ENCODE data around the gene PCNT. TPM values are rescaled to one million over a fixed set of nuclear protein-coding genes. Genes with fewer than 3 reads are reported as not detected.

Gene PCNT
- total RNA-seq, 3 donors from 2014 or later = 25.2 to 31.0 (median 28.5) TPM

DNA sequence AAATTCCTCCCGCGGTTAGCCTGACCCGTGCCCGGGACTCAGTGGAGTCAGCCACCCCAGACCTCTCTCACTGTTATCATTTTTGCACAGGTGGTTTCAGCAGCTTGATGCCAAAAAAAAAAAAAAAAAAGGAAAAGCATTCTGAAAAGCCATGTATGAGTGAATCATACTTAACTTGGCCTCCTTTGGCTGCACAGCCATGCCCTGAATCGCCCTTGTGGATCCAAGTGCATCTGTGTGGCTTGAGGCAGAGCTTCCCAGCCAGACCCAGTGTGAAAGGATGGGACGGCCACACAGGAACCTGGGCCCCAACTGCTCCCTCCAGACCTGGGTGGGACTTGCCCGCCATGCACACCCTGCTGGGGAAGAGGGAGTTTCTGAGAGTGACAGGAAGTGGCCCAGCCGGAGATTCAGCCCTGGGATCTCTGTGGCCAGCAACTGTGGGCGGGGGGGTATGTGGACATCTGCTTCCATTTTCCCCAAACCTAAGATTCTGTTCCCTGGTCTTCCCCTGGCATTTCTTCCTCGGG is 29.2 kb upstream of the PCNT start:
- no peaks in the 10 kb centered on the region for H3K9me3 ChIP-seq
- peaks cover 0 to 4% of the 10 kb centered on the region in 2 donors for H3K4me1 ChIP-seq
- peak overlapping the region in 1 of 2 donors; percentile 86 for H3K27ac ChIP-seq
- H3K36me3 ChIP-seq = no peaks in the 10 kb centered on the region
- H3K4me3 ChIP-seq = no peak overlapping the region
- no peaks in the 10 kb centered on the region for H3K27me3 ChIP-seq
- intact Hi-C loops (cut with DNase I; ENCODE audit: low total_unique reads) = no loop called here
- DNase-seq (ENCODE audit: low spot score in 2 of 2) = no peak
- TF ChIP-seq, protein P1, sequence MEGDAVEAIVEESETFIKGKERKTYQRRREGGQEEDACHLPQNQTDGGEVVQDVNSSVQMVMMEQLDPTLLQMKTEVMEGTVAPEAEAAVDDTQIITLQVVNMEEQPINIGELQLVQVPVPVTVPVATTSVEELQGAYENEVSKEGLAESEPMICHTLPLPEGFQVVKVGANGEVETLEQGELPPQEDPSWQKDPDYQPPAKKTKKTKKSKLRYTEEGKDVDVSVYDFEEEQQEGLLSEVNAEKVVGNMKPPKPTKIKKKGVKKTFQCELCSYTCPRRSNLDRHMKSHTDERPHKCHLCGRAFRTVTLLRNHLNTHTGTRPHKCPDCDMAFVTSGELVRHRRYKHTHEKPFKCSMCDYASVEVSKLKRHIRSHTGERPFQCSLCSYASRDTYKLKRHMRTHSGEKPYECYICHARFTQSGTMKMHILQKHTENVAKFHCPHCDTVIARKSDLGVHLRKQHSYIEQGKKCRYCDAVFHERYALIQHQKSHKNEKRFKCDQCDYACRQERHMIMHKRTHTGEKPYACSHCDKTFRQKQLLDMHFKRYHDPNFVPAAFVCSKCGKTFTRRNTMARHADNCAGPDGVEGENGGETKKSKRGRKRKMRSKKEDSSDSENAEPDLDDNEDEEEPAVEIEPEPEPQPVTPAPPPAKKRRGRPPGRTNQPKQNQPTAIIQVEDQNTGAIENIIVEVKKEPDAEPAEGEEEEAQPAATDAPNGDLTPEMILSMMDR (IDR thresholded peaks at IDR 0.05) = no peak
- no peak for TF ChIP-seq POLR2A (IDR thresholded peaks at IDR 0.05)
- no peak for TF ChIP-seq POLR2AphosphoS5 (IDR thresholded peaks at IDR 0.05)

DNA sequence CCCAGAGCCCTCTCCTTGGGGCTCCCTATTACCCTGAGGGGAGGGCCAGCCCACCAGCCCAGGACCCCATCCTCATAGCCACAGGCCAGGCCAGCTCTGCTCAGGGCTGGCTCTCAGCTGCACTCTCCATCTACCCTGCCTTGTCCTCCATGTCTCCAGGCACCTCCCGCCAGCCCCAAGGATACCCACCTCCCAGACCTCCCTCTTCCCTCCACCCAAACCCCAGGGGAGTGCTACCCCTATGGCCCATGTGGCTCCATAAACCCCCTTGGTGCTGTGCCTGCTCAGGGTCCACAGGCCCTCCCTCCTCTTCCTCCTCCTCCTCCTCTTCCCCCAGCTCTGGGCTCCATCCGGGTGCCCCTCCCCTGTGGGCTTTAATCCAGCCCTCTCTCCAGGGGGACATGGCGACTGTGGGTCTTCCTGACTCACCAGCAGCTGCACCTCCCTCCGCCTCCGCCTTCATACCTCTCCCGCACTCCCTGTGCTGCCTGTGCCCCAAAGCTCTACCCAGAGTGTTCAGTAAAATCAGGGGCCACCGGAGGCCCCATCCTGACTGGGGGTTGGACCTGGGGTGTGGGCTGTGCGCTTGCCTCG is 28.7 kb upstream of the PCNT start:
- Histone ChIP-seq H3K4me1 (peaks cover 0 to 4% of the 10 kb centered on the region in 2 donors), H3K4me3 (peak overlapping the region in 1 of 3 donors; percentile 43), H3K27me3 (no peaks in the 10 kb centered on the region), H3K27ac (peak overlapping the region; percentile 30 to 86), H3K9me3 (no peaks in the 10 kb centered on the region), H3K36me3 (no peaks in the 10 kb centered on the region)
- intact Hi-C loops (cut with DNase I; ENCODE audit: low total_unique reads) = no loop called here
- no peak for DNase-seq (ENCODE audit: low spot score in 2 of 2)
- TF ChIP-seq POLR2A (IDR thresholded peaks at IDR 0.05) = no peak
- TF ChIP-seq, protein P1 (IDR thresholded peaks at IDR 0.05) = no peak
- TF ChIP-seq POLR2AphosphoS5 (IDR thresholded peaks at IDR 0.05) = no peak

DNA sequence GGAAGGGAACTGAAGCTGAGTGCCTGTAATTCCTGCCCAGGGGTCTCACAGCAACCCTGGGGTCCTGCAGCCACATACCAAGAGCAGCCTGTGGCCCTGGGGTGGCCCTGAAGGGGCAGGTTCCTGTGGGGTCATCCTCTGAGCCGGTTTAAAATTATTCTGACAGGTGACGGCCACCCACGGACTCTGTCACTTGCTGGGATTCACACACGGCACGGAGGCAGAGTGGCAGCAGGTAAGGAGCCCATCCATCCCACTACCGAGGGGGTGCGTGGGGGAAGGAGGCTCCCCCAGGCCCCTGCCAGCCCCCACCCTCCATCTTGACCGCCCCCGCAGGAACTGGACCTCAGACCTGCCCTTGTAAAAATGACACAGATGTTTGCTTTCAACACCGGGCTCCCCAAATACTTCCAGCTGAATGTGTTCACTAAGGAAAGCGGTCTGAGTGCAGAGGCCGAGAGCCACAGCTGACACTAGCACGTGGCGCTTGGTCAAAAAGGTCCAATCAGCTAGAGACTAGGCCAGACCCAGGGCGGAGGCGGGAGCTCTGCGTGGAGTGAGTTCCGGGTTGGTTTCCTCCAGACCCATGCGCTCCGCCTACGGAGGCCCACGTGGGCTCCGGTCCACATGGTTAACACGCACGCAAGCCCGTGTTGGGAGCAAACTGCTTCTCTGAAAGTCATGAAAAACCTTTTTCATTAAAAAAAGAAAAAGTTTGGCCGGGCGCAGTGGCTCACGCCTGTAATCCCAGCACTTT is 27.8 kb upstream of the PCNT start:
- intact Hi-C loops (cut with DNase I; ENCODE audit: low total_unique reads) = no loop called here
- TF ChIP-seq POLR2A (IDR thresholded peaks at IDR 0.05) = no peak
- peak in 1 of 3 donors; percentile 49 for TF ChIP-seq POLR2AphosphoS5 (IDR thresholded peaks at IDR 0.05)
- H3K27me3 ChIP-seq = no peaks in the 10 kb centered on the region
- no peaks in the 10 kb centered on the region for H3K36me3 ChIP-seq
- H3K27ac ChIP-seq = peak overlapping the region; percentile 30 to 88
- DNase-seq (ENCODE audit: low spot score in 2 of 2) = peak; percentile 61 to 67
- H3K4me1 ChIP-seq = peaks cover 0 to 4% of the 10 kb centered on the region in 2 donors
- H3K9me3 ChIP-seq = no peaks in the 10 kb centered on the region
- H3K4me3 ChIP-seq = peak overlapping the region; percentile 38 to 71 (median 52)

DNA sequence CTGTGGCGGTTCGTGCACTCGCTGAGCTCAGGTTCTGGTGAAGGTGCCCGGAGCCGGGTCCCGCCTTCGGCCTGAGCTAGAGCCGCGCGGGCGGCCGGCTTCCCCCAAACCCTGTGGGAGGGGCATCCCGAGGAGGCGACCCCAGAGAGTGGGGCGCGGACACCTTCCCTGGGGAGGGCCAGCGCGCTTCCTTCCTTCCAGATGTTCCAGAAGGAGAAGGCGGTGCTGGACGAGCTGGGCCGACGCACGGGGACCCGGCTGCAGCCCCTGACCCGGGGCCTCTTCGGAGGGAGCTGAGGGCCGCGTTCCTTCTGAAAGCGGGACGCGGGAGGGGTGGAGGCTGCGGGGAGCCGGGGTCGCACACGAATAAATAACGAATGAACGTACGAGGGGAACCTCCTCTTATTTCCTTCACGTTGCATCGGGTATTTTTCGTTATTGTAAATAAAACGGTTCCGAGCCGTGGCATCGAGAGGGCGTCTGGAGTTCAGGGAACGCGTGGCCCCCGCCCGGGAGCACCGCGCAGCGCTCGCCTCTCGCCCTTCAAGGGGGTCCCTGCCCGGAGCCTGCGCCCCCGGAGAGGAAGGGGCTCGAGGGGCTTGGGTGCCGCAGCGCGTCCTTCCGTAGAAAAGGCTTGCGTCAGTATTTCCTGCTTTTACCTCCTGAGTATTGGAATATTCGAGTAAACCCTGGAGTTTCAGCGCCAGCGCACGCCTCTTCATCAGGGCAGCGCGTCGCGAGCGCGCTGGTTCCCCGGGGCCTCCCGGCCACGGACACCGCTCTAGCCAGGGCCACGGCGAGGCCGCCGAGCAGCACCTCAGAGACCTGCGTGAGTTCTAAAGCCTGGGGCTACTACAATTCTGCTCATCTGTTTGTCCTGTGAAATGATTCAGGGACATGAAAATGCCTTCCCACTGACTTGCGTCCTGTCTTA is 26.4 kb upstream of the PCNT start:
- no peaks in the 10 kb centered on the region for H3K27me3 ChIP-seq
- DNase-seq (ENCODE audit: low spot score in 2 of 2) = no peak
- H3K4me1 ChIP-seq = peaks cover 0 to 4% of the 10 kb centered on the region in 2 donors
- H3K4me3 ChIP-seq = peak overlapping the region; percentile 38 to 71 (median 52)
- H3K27ac ChIP-seq = peak overlapping the region; percentile 50 to 88
- no peaks in the 10 kb centered on the region for H3K9me3 ChIP-seq
- TF ChIP-seq, protein P1 (IDR thresholded peaks at IDR 0.05) = no peak
- TF ChIP-seq POLR2AphosphoS5 (IDR thresholded peaks at IDR 0.05) (no peak), POLR2A (IDR thresholded peaks at IDR 0.05) (no peak)
- H3K36me3 ChIP-seq = no peaks in the 10 kb centered on the region
- intact Hi-C loops (cut with DNase I; ENCODE audit: low total_unique reads) = no loop called here

DNA sequence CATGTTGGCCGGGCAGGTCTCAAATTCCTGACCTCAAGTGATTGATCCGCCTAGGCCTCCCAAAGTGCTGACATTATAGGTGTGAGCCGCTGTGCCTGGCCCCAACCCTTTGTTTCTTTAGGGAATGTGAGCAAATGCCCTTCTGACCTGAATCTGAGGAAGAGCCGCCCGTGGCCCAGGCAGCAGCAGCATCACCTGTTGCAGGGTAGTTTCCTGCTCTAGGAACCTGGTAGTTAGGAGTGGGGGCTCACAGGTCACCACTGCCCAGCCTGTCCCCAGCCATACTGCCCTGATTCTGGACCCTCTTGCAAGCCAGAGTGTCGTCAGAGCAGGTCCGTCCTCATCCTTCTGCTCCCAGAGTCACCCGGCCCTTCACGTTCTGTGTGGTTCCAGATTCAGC is 24.8 kb upstream of the PCNT start:
- intact Hi-C loops (cut with DNase I; ENCODE audit: low total_unique reads) = no loop called here
- Histone ChIP-seq H3K4me1 (peaks cover 0 to 4% of the 10 kb centered on the region in 2 donors), H3K27me3 (no peaks in the 10 kb centered on the region), H3K4me3 (no peak overlapping the region), H3K36me3 (no peaks in the 10 kb centered on the region), H3K27ac (no peak overlapping the region), H3K9me3 (no peaks in the 10 kb centered on the region)
- TF ChIP-seq, protein P1 (IDR thresholded peaks at IDR 0.05) = no peak
- TF ChIP-seq POLR2A (IDR thresholded peaks at IDR 0.05) (no peak), POLR2AphosphoS5 (IDR thresholded peaks at IDR 0.05) (no peak)
- no peak for DNase-seq (ENCODE audit: low spot score in 2 of 2)

All from breast epithelium (tissue), 4 donors.